ENCODE data around the gene DTNB. TPM values are rescaled to one million over a fixed set of nuclear protein-coding genes. Genes with fewer than 3 reads are reported as not detected.

The DTNB gene
- total RNA-seq, 1 experiment from 2014 or later: 26.3 TPM

DNA sequence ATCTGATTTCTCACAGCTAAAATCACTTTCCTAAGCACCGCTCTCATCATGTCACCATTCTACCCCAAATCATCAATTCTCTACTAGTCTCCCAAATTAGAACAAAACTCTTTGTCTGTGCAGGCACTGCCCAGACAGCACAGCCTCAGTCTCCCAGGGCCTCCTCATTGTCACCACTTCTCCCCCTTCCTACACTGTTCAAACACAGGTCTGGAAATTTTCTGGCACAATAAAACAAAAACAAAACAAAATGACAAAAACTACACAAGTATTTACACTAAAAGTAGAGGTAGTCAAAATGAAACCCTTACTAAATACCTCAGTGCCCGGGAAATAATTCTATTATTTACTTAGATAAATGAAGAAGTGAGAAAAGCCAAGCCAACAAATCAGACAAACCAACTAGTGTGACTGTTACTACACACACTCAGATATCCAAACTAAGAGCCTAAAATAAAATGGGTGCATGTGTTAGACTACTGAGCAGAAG is 175.4 kb downstream of the DTNB start:
- CTCF ChIA-PET: interaction anchor here (0.6 kb wide), 1 partner anchor 11 kb away, joined by 4 read pairs; no protein-coding TSS in a partner anchor
- Mint-ChIP-seq H3K9me3 (ENCODE audit: unreplicated experiment) (no peaks in the 10 kb centered on the region), H3K36me3 (ENCODE audit: insufficient read depth, unreplicated experiment) (peaks cover 8% of the 10 kb centered on the region), H3K4me3 (ENCODE audit: unreplicated experiment) (no peak overlapping the region), H3K4me1 (ENCODE audit: insufficient read depth, unreplicated experiment) (no peaks in the 10 kb centered on the region), H3K27me3 (ENCODE audit: insufficient read depth, unreplicated experiment) (no peaks in the 10 kb centered on the region), H3K27ac (ENCODE audit: low read depth, unreplicated experiment) (no peak overlapping the region)
- POLR2A ChIA-PET: no interaction called here
- intact Hi-C loops (cut with micrococcal nuclease): no loop called here
- BruUV-seq (replicated peaks): no TSS peak
- TF ChIP-seq, protein P1, sequence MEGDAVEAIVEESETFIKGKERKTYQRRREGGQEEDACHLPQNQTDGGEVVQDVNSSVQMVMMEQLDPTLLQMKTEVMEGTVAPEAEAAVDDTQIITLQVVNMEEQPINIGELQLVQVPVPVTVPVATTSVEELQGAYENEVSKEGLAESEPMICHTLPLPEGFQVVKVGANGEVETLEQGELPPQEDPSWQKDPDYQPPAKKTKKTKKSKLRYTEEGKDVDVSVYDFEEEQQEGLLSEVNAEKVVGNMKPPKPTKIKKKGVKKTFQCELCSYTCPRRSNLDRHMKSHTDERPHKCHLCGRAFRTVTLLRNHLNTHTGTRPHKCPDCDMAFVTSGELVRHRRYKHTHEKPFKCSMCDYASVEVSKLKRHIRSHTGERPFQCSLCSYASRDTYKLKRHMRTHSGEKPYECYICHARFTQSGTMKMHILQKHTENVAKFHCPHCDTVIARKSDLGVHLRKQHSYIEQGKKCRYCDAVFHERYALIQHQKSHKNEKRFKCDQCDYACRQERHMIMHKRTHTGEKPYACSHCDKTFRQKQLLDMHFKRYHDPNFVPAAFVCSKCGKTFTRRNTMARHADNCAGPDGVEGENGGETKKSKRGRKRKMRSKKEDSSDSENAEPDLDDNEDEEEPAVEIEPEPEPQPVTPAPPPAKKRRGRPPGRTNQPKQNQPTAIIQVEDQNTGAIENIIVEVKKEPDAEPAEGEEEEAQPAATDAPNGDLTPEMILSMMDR (IDR thresholded peaks at IDR 0.05; ENCODE audit: unreplicated experiment): no peak
- no peak for DNase-seq (ENCODE audit: unreplicated experiment)

DNA sequence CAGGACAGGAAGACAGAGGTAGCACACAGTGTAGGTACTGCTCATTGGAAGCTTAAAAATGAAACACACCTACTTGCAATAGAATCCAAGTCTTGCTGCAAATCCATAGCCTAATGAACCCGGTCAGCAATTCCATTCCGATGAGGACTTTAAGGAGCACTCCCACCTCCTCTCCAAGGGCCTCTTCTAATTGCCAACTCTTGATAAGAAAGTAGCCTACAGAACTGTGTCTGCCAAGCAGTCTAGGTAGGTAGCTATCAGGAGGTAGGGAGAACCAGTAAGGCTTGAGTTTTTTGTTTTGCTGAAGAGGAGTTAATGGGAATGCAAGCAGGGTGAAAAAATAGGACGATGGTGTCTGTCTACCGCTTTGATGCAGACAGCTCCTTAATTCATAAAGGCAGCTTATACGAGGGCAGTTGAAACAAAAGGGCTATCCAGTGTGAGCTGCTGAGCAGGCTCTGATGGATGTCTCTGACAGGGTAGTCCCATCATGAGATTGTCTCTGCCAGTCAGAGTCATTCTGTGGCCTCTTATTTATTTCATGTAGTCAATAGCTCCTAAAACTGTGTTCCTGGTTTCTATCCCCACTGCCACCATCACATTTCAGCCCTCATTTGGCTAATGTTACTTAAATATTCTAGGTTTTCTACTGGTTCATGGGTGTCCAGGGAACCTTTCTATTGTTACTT is 176.0 kb downstream of the DTNB start:
- Mint-ChIP-seq H3K27ac (ENCODE audit: low read depth, unreplicated experiment) (no peak overlapping the region), H3K9me3 (ENCODE audit: unreplicated experiment) (no peaks in the 10 kb centered on the region), H3K36me3 (ENCODE audit: insufficient read depth, unreplicated experiment) (peaks cover 8% of the 10 kb centered on the region), H3K4me3 (ENCODE audit: unreplicated experiment) (no peak overlapping the region), H3K4me1 (ENCODE audit: insufficient read depth, unreplicated experiment) (no peaks in the 10 kb centered on the region), H3K27me3 (ENCODE audit: insufficient read depth, unreplicated experiment) (no peaks in the 10 kb centered on the region)
- no peak for DNase-seq (ENCODE audit: unreplicated experiment)
- POLR2A ChIA-PET: interaction anchor here (0.5 kb wide), 1 partner anchor 61 kb away, joined by 5 read pairs; no protein-coding TSS in a partner anchor
- no TSS peak for BruUV-seq (replicated peaks)
- intact Hi-C loops (cut with micrococcal nuclease): no loop called here
- CTCF ChIA-PET: interaction anchor here (0.7 kb wide), 1 partner anchor 1318 kb away, joined by 3 read pairs; no protein-coding TSS in a partner anchor
- TF ChIP-seq, protein P1 (IDR thresholded peaks at IDR 0.05; ENCODE audit: unreplicated experiment): no peak

DNA sequence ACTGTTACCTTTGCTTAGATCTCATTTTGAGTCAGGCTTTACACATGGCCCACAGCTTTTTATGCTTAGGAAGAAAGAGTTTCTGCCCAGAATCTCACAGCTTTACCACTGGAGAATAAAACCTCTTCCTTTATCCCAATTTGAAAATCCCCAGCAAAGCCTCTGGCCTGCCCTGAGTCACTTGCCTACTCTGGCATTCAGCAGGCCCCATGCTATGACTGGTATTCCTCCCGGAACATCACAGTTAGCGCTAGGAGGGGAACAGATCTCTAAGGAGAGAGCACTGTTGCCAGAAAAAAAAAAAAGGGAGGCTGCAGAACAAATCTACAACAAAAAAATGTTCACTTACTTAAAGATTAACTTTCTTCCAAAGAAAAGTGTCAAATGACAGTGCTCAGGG is 178.8 kb downstream of the DTNB start:
- no peak for DNase-seq (ENCODE audit: unreplicated experiment)
- Mint-ChIP-seq H3K4me3 (ENCODE audit: unreplicated experiment) (no peak overlapping the region), H3K4me1 (ENCODE audit: insufficient read depth, unreplicated experiment) (peaks cover 13% of the 10 kb centered on the region), H3K36me3 (ENCODE audit: insufficient read depth, unreplicated experiment) (peaks cover 8% of the 10 kb centered on the region), H3K9me3 (ENCODE audit: unreplicated experiment) (no peaks in the 10 kb centered on the region), H3K27me3 (ENCODE audit: insufficient read depth, unreplicated experiment) (no peaks in the 10 kb centered on the region), H3K27ac (ENCODE audit: low read depth, unreplicated experiment) (no peak overlapping the region)
- ChIA-PET POLR2A (no interaction called here), CTCF (no interaction called here)
- TF ChIP-seq, protein P1 (IDR thresholded peaks at IDR 0.05; ENCODE audit: unreplicated experiment): no peak
- intact Hi-C loops (cut with micrococcal nuclease): no loop called here
- BruUV-seq (replicated peaks): no TSS peak

DNA sequence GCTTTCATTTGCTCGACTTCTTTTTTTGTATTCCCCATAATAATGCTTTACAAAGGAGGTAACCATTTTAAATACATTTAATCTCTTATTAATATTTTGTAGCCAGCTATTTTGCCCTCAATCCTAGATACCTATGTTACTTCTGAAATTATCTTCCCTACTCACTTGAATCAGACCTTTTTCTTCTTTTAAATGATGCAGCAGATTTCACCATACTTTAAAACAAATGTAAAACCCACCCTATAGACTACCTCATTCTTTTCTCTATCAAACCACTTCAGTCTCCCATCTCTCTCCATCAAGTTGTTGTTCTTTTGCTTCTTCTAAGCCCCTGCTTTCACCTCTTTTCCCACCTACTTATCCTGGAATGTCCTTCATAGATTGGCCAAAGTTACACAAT is 180.2 kb downstream of the DTNB start:
- no peak overlapping the region for H3K4me3 Mint-ChIP-seq (ENCODE audit: unreplicated experiment)
- intact Hi-C loops (cut with micrococcal nuclease): no loop called here
- DNase-seq (ENCODE audit: unreplicated experiment): no peak
- H3K9me3 Mint-ChIP-seq (ENCODE audit: unreplicated experiment): no peaks in the 10 kb centered on the region
- H3K27me3 Mint-ChIP-seq (ENCODE audit: insufficient read depth, unreplicated experiment): no peaks in the 10 kb centered on the region
- no TSS peak for BruUV-seq (replicated peaks)
- TF ChIP-seq, protein P1 (IDR thresholded peaks at IDR 0.05; ENCODE audit: unreplicated experiment): no peak
- no peaks in the 10 kb centered on the region for H3K36me3 Mint-ChIP-seq (ENCODE audit: insufficient read depth, unreplicated experiment)
- POLR2A ChIA-PET: interaction anchor here (0.7 kb wide), 2 partner anchors 153 to 453 kb away, joined by 3 read pairs; no protein-coding TSS in a partner anchor
- H3K27ac Mint-ChIP-seq (ENCODE audit: low read depth, unreplicated experiment): no peak overlapping the region
- peaks cover 13% of the 10 kb centered on the region for H3K4me1 Mint-ChIP-seq (ENCODE audit: insufficient read depth, unreplicated experiment)
- CTCF ChIA-PET: no interaction called here
